DND-41 (cell line): Measurements from ENCODE around the gene FNBP1.
"Not testable (repeated sequence)": the region's sequence is repeated elsewhere in the genome, so short reads cannot be mapped to it uniquely, and the experiment has no call there.

Source experiments
- CTCF ChIP-seq: IDR thresholded peaks from 2 replicates; pipeline ENCODE4 v1.5.1; 2012; ENCODE audit warnings: borderline replicate concordance, low read length, moderate library complexity, mild to moderate bottlenecking; ENCODE audit not compliant: poor library complexity, severe bottlenecking; ENCODE audit errors: extremely low read depth
- EZH2 ChIP-seq: IDR thresholded peaks from 3 replicates; pipeline ENCODE4 v1.6.1; 2012; ENCODE audit warnings: borderline replicate concordance, low read depth, mild to moderate bottlenecking, moderate library complexity, low read length, inconsistent platforms; ENCODE audit not compliant: severe bottlenecking

GRCh38 chr9:130009546-130009945 is 33.4 kb downstream of the FNBP1 start:
- TF ChIP-seq CTCF, EZH2: not testable (repeated sequence)
